ENCODE data around the gene IL3RA. TPM values are rescaled to one million over a fixed set of nuclear protein-coding genes. Genes with fewer than 3 reads are reported as not detected.

IL3RA gene
- polyA plus RNA-seq, 4 donors, result 12.3 to 27.2 (median 13.7) TPM

GRCh38 chrX:1378306-1378759, 41.7 kb downstream of the IL3RA start:
- no peak for DNase-seq (ENCODE audit: low read depth in 4 of 4, low spot score in 2 of 4)

DNA sequence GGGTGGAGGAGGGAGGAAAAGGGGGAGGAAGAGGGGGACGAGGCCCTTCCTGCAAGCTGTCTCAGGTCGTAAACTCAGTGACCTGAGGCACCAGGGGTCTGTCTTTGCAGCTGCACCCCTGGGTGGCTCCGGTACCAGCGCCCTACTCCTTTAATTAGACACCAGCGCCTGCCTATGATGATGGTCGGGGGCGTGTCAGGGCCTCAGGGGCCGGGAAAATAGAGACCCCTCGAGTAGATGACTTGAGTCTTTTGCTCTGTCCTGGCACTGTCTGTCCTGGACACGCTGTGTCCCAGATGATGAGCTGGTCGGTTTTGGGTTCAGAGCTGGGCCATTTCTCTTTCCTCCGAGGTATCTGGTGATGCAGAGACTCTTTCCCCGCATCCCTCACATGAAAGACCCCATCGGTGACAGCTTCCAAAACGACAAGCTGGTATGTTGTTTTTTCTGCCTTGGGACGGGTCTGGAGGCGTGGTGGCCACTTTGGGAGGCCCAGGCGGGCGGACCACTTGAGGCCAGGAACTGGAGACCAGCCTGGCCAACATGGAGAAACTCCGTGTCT, 44.2 kb downstream of the IL3RA start:
- no peak for DNase-seq (ENCODE audit: low read depth in 4 of 4, low spot score in 2 of 4)

DNA sequence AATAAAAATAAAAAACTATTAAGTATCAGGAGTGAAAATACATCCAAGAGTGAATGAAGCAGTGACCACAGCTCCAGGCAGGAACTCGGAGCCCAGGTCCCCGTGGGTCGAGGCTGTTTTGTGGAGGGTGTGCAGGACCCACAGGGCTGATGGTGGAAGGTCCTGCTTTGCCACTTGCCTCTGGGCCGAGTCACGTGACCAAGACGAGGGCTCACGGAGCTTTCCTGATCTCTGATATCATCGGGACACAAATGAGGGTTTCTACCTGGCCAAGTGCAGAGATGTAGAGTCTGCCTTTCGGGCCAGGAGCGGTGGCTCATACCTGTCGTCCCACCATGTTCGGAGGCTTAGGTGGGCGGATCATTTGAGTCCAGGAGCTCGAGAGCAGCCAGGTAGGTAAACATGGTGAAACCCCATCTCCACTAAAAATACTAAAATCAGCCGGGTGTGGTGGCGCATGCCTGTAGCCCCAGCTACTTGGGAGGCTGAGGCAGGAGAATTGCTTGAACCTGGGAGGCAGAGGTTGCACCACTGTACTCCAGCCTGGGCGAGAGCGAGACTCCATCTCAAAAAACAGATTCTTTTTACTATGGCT, 48.2 kb downstream of the IL3RA start:
- DNase-seq (ENCODE audit: low read depth in 4 of 4, low spot score in 2 of 4), result no peak

DNA sequence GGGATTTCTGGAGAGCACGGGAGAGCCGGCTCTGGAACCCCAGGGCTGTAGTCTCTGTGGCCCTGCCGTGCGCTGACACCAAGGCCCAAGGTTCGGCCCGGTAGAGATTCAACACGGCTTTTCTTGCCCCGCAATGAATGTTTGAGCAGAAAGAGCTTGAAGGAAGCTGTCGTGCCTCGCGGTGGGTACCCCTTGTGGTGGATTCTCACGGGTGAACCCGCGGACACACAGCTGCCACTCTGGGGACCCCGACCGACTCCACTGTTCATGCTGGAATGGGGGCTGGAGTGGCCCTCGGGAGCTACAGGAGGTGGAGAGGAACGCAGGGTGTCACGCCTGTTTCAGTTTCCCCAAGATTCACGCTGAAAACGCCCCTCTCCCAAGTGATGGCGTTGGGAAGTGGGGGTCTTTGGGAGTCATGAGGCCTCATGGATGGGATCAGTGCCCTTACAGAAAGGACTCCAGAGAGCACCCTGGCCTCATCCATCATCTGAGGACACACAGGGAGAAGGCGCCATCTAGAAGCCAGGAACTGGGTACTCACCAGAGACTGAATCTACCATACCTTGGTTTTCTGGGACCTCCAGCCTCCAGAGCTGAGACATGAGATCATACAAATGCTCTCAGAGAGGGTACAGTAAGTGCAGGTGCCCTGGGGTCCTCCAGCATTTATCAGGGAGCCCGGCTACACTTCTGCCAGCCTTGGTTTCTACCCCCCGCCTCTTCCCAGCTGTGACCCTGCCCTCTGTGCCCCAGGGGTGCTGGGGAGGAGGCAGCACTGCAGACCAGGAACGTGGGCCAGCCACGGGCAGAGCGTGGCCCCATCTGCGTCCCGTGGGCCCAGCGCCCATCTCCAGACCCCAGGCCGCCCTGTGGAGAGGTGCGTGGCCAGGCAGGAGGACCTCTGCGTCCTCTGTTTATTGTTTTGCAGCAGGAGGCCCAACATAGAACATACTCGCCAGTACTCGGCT, 49.0 kb downstream of the IL3RA start:
- DNase-seq (ENCODE audit: low read depth in 4 of 4, low spot score in 2 of 4), result no peak

GRCh38 chrX:1386338-1387127, 49.9 kb downstream of the IL3RA start:
- no peak for DNase-seq (ENCODE audit: low read depth in 4 of 4, low spot score in 2 of 4)

DNA sequence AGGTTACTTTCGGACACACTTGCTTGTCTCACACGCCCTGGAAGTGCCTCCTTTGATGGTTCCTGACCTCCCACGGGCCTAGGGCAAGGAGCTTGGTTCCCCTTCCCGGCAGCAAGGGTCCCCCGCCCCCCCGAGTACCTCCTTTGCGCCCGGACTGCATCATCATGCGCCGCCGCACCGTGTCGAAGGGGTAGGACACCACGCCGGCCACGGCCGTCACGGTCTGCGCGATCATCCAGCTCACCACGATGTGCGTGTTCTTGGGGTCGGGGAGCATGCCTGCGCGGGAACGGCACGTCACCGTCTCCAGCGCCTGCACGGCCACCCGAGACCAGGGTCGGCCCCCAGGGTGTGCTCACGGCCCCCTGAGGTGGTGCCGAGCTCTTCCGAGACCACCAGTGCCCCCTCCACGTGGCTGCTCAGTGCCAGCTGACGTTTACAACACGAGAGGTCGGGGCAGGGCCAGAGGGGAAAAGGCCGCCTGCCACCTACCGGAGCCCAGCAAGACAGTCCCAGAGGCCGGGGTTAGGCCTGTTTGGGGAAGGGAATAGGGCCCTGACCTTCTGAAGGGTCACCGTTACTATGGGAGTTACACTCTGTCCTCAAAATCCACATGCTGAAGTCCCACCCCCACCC, 50.7 kb downstream of the IL3RA start:
- DNase-seq (ENCODE audit: low read depth in 4 of 4, low spot score in 2 of 4), result no peak

DNA sequence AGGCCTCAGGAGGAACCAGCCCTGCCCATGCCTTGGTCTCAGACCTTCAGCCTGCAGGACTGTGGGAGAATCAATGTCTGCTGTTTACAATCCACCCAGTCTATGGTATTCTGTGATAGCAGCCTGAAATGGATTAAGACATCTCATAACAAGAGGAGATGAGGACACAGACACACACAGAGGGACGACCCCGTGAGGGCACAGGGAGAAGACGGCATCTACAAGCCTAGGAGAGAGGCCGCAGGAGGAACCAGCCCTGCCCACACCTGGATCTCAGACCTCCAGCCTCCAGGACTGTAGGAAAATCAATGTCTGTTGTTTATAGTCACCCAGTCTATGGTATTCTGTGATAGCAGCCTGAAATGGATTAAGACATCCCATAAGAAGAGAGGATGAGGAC, 52.1 kb downstream of the IL3RA start:
- no peak for DNase-seq (ENCODE audit: low read depth in 4 of 4, low spot score in 2 of 4)

DNA sequence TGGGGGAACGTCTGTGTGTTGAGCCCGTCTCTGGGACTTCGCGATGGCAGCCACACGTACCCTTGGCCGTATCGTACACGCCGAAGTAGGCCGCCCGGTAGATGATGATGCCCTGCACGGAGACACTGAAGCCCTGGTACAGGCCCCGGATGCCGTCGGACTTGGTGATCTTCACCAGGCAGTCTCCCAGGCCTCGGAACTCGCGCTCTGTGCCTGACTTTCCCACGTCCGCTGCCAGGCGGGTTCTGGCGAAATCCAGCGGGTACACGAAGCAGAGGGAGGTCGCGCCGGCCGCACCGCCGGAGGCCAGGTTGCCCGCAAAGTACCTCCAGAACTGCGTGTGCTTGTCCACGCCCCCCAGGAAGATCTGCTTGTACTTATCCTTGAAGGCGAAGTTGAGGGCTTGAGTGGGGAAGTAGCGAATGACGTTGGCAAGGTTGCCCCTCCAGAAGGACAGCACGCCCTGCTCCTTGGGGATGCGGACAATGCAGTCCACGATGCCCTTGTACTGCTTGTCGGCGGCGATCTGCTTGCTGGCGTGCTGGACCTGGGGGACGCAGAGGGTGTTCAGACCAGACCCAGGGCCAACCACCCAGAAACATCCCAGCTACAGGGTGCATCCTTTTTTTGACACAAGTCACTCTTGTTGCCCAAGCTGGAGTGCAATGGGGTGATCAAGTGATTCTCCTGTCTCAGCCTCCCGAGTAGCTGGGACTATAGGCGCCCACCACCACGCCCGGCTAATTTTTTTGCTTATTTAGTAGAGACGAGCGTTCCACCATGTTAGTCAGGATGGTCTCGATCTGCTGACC, 52.8 kb downstream of the IL3RA start:
- DNase-seq (ENCODE audit: low read depth in 4 of 4, low spot score in 2 of 4), result no peak

DNA sequence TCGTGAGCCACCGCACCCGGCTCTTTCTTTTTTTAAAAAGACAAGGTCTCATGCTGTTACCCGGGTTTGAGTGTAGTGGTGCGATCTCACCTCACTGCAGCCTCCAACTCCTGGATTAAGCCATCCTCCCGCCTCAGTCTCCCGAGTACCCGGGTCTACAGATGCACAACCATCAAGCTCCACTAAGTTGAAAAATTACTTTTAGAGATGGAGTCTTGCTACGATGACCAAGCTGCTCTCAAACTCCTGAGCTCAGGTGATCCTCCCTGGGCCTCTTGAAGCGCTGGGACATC, 53.4 kb downstream of the IL3RA start:
- no peak for DNase-seq (ENCODE audit: low read depth in 4 of 4, low spot score in 2 of 4)

DNA sequence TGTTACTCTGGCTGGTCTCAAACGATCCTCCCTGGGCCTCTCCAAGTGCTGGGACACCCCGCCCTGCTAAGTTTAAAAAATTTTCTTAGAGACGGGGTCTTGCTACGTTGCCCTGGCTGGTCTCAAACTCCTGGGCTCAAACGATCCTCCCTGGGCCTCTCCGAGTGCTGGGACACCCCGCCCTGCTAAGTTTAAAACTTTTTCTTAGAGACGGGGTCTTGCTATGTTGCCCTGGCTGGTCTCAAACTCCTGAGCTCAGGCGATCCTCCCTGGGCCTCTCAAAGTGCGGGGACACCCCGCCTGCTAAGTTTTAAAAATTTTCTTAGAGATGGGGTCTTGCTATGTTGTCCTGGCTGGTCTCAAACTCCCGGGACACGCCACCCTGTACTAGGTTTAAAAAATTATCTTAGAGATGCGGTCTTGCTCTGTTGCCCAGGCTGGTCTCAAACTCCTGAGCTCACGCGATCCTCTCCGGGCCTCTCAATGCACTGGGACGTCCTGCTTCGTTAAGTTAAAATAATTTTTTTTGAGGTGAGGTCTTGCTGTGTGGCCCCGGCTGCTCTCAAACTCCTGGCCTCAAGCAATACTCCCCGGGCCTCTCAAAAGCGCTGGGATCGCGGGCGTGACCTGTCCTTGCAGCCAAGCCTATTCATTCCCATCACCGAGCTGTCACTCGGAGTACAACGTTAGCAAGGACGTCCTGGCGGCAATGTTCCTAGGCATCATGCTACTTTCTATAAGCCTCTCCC, 54.2 kb downstream of the IL3RA start:
- no peak for DNase-seq (ENCODE audit: low read depth in 4 of 4, low spot score in 2 of 4)

GRCh38 chrX:1391370-1391706, 54.8 kb downstream of the IL3RA start:
- DNase-seq (ENCODE audit: low read depth in 4 of 4, low spot score in 2 of 4), result peak in 1 of 4 donors; percentile 82

- peak; percentile 89 to 95 (median 92) for DNase-seq (ENCODE audit: low read depth in 4 of 4, low spot score in 2 of 4)
These were observed 55.3 kb downstream of the IL3RA start, which contains the start of gene SLC25A6 for GRCh38 chrX:1391707-1392375. Gene SLC25A6, minus strand, starts transcription at chrX:1392113. Its CDS starts 104 bp downstream, at chrX:1392009.

- peak; percentile 48 to 63 (median 58) for DNase-seq (ENCODE audit: low read depth in 4 of 4, low spot score in 2 of 4)
These were observed 55.9 kb downstream of the IL3RA start for GRCh38 chrX:1392376-1393068.

GRCh38 chrX:1393871-1394615, 57.5 kb downstream of the IL3RA start:
- no peak for DNase-seq (ENCODE audit: low read depth in 4 of 4, low spot score in 2 of 4)

DNA sequence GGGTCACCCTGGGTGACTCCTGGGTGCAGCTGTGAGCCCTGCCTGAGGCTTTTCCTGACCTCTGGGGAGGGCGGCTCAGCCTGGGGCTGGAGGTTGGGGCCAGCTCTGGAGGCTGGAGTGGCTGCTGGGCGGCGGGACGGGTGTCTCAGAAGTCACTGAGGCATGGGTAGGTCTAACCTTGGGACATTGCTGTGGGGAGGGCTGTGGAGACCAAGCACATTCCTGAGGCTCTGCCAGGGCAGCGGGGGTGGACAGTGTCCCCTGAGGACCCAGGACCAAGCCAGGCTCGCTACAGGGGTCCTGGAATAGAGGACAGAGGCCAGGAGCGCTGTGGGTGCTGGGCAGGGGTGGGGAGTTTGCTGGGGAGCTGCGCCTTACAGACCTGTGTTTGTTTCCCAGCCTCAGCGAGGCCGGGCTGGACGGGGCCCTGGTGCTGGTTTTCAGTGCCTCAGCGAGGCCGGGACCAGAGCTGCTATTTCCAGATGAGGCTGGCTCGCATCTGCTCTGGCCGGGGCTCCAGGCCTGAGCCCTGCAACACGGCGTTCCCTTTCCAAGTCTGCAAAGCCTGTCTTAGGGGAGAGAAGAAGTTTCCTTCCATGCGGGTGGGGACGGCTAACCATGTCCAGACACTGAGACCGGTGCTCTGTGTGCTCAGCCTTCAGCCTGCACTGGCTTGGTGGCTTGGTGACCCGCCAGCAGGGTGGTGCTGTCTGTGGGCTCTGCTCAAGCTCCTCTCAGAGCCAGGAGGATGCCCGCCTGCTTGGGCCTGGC, 58.3 kb downstream of the IL3RA start:
- DNase-seq (ENCODE audit: low read depth in 4 of 4, low spot score in 2 of 4), result no peak

GRCh38 chrX:1395646-1396216, 59.1 kb downstream of the IL3RA start:
- DNase-seq (ENCODE audit: low read depth in 4 of 4, low spot score in 2 of 4), result no peak

All from left renal cortex interstitium (tissue), 4 donors.